ENCODE data around the gene SFXN2.

SFXN2 gene

DNA sequence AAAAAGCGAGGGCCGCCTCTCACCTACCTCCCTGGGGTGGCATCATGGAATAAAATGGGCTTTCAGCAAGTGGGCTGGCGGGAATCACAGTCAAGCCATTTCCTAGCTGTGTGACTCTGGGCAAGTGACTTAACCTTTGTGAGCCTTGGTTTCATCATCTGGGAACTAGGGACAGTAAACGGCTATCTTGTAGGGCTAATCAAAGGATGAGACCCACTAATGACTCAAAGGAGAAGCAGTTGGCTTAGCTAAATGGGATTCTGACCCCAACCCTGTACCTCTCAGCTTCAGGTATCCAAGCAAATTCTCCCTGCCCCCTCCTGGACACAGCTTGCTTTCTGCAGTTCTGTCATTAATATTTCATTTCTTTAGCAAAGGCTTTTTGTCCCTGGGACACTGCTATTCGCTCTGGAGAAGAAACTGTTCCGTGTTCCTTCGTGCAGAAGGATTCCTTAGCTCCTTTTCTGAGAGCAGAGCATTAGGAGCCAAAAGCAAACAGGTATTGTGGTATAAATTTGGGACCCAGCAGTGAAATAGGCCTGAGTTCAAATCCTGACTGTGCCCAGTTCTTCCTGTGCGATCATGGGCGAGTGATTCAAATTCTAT lies 44.3 kb upstream of the SFXN2 start:
- H4K20me1 ChIP-seq (ENCODE audit: insufficient read depth, low read length, poor library complexity, severe bottlenecking): no peaks in the 10 kb centered on the region
- no peaks in the 10 kb centered on the region for H3K79me2 ChIP-seq (ENCODE audit: insufficient read depth, low read length)
- H2AFZ ChIP-seq (ENCODE audit: low read length): no peak overlapping the region
- no peaks in the 10 kb centered on the region for H3K27me3 ChIP-seq (ENCODE audit: insufficient read depth, low read length, poor library complexity, severe bottlenecking)
- H3K4me2 ChIP-seq (ENCODE audit: low read depth, low read length, poor library complexity, severe bottlenecking): no peak overlapping the region
- H3F3A ChIP-seq (ENCODE audit: low read depth): no peaks in the 10 kb centered on the region
- H3K4me3 ChIP-seq (ENCODE audit: low read length, poor library complexity, severe bottlenecking): no peak overlapping the region
- H3K9me3 ChIP-seq (ENCODE audit: insufficient read depth, low read depth, low read length): no peaks in the 10 kb centered on the region
- H3K9ac ChIP-seq (ENCODE audit: low read depth, low read length, poor library complexity, severe bottlenecking): peak overlapping the region; percentile 21
- peaks cover 61% of the 10 kb centered on the region for H3K4me1 ChIP-seq (ENCODE audit: insufficient read depth, low read length, poor library complexity, severe bottlenecking)
- TF ChIP-seq, protein P1, sequence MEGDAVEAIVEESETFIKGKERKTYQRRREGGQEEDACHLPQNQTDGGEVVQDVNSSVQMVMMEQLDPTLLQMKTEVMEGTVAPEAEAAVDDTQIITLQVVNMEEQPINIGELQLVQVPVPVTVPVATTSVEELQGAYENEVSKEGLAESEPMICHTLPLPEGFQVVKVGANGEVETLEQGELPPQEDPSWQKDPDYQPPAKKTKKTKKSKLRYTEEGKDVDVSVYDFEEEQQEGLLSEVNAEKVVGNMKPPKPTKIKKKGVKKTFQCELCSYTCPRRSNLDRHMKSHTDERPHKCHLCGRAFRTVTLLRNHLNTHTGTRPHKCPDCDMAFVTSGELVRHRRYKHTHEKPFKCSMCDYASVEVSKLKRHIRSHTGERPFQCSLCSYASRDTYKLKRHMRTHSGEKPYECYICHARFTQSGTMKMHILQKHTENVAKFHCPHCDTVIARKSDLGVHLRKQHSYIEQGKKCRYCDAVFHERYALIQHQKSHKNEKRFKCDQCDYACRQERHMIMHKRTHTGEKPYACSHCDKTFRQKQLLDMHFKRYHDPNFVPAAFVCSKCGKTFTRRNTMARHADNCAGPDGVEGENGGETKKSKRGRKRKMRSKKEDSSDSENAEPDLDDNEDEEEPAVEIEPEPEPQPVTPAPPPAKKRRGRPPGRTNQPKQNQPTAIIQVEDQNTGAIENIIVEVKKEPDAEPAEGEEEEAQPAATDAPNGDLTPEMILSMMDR (conservative IDR thresholded peaks at IDR 0.05; ENCODE audit: low read length): peak; percentile 47
- no peak for TF ChIP-seq EZH2phosphoT487 (IDR thresholded peaks at IDR 0.05; ENCODE audit: borderline replicate concordance)
- H3K9me2 ChIP-seq (replicated peaks; ENCODE audit: low read depth, low read length): no peaks in the 10 kb centered on the region
- H3K36me3 ChIP-seq (ENCODE audit: insufficient read depth, low read length): no peaks in the 10 kb centered on the region

DNA sequence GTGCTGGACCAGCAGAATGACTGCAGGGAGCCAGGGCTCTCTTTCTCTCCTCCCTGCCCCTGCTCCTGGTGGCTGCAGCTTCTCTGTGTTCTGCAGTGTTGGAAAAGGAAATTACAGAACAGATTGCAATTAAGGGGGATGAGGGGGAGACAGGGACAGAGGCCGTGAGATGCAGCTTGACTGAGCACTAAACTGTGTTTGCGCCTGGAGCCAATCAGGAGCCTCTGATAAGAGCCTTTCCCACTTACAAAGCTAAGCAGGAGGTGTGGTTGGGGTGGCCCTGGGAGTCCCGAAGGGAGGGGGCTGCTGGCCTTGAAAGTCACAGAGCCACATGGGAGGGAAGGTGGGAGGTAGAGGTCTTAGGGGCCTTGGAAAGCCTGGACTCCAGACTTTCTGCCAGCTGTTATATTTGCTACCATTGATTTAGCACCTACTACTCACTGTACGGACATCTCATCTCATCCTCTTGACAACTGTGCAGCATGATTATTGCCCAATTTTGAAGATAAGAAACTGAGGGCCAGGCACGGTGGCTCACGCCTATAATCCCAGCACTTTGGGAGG lies 43.5 kb upstream of the SFXN2 start:
- no peaks in the 10 kb centered on the region for H3K9me2 ChIP-seq (replicated peaks; ENCODE audit: low read depth, low read length)
- H3K27me3 ChIP-seq (ENCODE audit: insufficient read depth, low read length, poor library complexity, severe bottlenecking): no peaks in the 10 kb centered on the region
- H3K36me3 ChIP-seq (ENCODE audit: insufficient read depth, low read length): no peaks in the 10 kb centered on the region
- H3F3A ChIP-seq (ENCODE audit: low read depth): no peaks in the 10 kb centered on the region
- H4K20me1 ChIP-seq (ENCODE audit: insufficient read depth, low read length, poor library complexity, severe bottlenecking): no peaks in the 10 kb centered on the region
- H3K9ac ChIP-seq (ENCODE audit: low read depth, low read length, poor library complexity, severe bottlenecking): peak overlapping the region; percentile 21
- no peak overlapping the region for H2AFZ ChIP-seq (ENCODE audit: low read length)
- TF ChIP-seq, protein P1 (conservative IDR thresholded peaks at IDR 0.05; ENCODE audit: low read length): no peak
- no peak for TF ChIP-seq EZH2phosphoT487 (IDR thresholded peaks at IDR 0.05; ENCODE audit: borderline replicate concordance)
- H3K4me1 ChIP-seq (ENCODE audit: insufficient read depth, low read length, poor library complexity, severe bottlenecking): peaks cover 69% of the 10 kb centered on the region
- no peak overlapping the region for H3K4me3 ChIP-seq (ENCODE audit: low read length, poor library complexity, severe bottlenecking)
- no peak overlapping the region for H3K4me2 ChIP-seq (ENCODE audit: low read depth, low read length, poor library complexity, severe bottlenecking)
- no peaks in the 10 kb centered on the region for H3K9me3 ChIP-seq (ENCODE audit: insufficient read depth, low read depth, low read length)
- no peaks in the 10 kb centered on the region for H3K79me2 ChIP-seq (ENCODE audit: insufficient read depth, low read length)

DNA sequence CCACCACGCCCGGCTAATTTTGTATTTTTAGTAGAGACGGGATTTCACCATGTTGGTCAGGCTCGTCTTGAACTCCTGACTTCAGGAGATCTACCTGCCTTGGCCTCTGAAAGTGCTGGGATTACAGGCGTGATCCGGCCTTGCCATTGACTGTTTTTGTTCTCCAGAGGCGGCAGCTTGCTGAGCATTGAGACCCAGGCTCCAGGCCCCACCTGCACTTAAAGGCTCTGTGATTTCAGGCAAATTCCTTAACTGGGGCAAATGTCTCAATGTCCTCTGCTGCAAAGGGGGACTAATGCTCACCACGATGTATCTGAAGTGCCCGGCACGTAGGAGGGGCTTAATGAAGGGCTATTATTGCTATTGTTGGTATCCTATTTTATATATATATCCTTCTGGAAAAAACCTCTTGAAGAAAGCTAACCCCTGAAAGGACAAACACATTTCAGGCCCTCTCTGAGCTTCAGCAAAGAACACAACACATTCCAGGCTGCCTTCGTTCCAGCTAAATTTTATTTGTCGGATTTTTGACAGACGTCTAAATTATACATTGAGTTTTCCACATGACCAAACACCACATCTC lies 41.1 kb upstream of the SFXN2 start:
- H3K4me2 ChIP-seq (ENCODE audit: low read depth, low read length, poor library complexity, severe bottlenecking): peak overlapping the region; percentile 91
- H3K9me2 ChIP-seq (replicated peaks; ENCODE audit: low read depth, low read length): no peaks in the 10 kb centered on the region
- H3K79me2 ChIP-seq (ENCODE audit: insufficient read depth, low read length): no peaks in the 10 kb centered on the region
- peak overlapping the region; percentile 61 for H3K9ac ChIP-seq (ENCODE audit: low read depth, low read length, poor library complexity, severe bottlenecking)
- no peaks in the 10 kb centered on the region for H4K20me1 ChIP-seq (ENCODE audit: insufficient read depth, low read length, poor library complexity, severe bottlenecking)
- H3K27me3 ChIP-seq (ENCODE audit: insufficient read depth, low read length, poor library complexity, severe bottlenecking): no peaks in the 10 kb centered on the region
- H3K4me3 ChIP-seq (ENCODE audit: low read length, poor library complexity, severe bottlenecking): peak overlapping the region; percentile 70
- peak overlapping the region; percentile 55; the same call in 1 of the 2 replicates for H2AFZ ChIP-seq (ENCODE audit: low read length)
- peaks cover 74% of the 10 kb centered on the region for H3K4me1 ChIP-seq (ENCODE audit: insufficient read depth, low read length, poor library complexity, severe bottlenecking)
- TF ChIP-seq EZH2phosphoT487 (IDR thresholded peaks at IDR 0.05; ENCODE audit: borderline replicate concordance): no peak
- TF ChIP-seq, protein P1 (conservative IDR thresholded peaks at IDR 0.05; ENCODE audit: low read length): no peak
- no peaks in the 10 kb centered on the region for H3F3A ChIP-seq (ENCODE audit: low read depth)
- H3K9me3 ChIP-seq (ENCODE audit: insufficient read depth, low read depth, low read length): no peaks in the 10 kb centered on the region
- no peaks in the 10 kb centered on the region for H3K36me3 ChIP-seq (ENCODE audit: insufficient read depth, low read length)
